C4-2B (cell line): ENCODE results near the gene RPTOR.

ENCODE experiments used
- ZFX ChIP-seq: fragments of 450-650 bp; IDR thresholded peaks from 2 replicates; pipeline ENCODE4 v1.6.1; 2017
- TF ChIP-seq, protein P1 (sequence below): fragments of 450-650 bp; conservative IDR thresholded peaks from 2 replicates; pipeline ENCODE4 v1.5.1; 2017; ENCODE audit warnings: mild to moderate bottlenecking

DNA sequence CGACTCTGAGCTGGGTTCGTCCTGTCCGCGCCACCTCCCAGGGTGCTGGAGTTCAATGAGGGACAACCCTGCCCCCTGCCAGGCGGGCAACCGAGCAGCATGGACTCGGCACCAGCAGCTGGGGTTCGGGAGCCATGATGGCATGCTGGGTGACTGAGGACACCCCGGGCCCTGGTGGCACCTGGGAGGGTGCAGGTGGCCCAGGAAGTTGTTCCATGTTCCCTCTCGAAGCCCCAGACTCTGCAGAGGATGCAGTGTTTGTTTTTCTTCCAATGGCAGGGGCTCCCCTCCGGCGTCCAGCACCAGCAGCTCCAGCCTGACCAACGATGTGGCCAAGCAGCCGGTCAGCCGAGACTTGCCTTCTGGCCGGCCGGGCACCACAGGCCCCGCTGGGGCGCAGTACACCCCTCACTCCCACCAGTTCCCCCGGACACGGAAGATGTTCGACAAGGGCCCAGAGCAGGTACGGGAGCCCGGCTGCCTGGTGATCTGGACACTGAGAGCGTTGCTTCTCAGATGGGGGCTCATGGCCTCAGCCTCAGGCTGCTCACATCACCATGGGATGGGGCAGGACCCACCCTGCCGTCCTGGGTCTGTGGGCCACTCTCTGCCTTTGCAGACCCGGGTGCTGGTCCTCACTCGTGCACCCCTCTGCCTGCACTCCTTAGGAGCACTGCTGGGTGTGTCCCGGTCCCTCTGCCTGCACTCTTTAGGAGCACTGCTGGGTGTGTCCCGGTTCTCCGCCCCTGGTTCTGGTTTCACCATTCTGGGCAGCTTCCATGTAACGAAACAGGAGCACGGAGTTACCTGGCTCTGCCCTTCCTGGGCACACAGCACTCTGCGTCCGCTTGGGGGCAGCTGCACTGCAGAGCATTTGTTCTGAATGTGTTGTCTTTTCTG, 378.8 kb downstream of the RPTOR start:
- TF ChIP-seq, protein P1, sequence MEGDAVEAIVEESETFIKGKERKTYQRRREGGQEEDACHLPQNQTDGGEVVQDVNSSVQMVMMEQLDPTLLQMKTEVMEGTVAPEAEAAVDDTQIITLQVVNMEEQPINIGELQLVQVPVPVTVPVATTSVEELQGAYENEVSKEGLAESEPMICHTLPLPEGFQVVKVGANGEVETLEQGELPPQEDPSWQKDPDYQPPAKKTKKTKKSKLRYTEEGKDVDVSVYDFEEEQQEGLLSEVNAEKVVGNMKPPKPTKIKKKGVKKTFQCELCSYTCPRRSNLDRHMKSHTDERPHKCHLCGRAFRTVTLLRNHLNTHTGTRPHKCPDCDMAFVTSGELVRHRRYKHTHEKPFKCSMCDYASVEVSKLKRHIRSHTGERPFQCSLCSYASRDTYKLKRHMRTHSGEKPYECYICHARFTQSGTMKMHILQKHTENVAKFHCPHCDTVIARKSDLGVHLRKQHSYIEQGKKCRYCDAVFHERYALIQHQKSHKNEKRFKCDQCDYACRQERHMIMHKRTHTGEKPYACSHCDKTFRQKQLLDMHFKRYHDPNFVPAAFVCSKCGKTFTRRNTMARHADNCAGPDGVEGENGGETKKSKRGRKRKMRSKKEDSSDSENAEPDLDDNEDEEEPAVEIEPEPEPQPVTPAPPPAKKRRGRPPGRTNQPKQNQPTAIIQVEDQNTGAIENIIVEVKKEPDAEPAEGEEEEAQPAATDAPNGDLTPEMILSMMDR = no peak
- TF ChIP-seq ZFX = no peak
